ENCODE measurements around the gene MAGEB17. TPM values are rescaled to one million over a fixed set of nuclear protein-coding genes. Genes with fewer than 3 reads are reported as not detected.

MAGEB17 gene
- total RNA-seq, 1 donor from 2014 or later = not detected

- DNase-seq (ENCODE audit: low spot score) = no peak
- peak; percentile 43 for ATAC-seq
Measured at GRCh38 chrX:16205840-16206239, 38.6 kb downstream of the MAGEB17 start.

- DNase-seq (ENCODE audit: low spot score) = no peak
- ATAC-seq = no peak
Measured at GRCh38 chrX:16207634-16208033, 40.4 kb downstream of the MAGEB17 start.

- no peak for DNase-seq (ENCODE audit: low spot score)
- ATAC-seq = no peak
Measured at GRCh38 chrX:16208601-16209000, 41.3 kb downstream of the MAGEB17 start.

- DNase-seq (ENCODE audit: low spot score) (no peak), ATAC-seq (no peak)
Measured at GRCh38 chrX:16210061-16210460, 42.8 kb downstream of the MAGEB17 start.

GRCh38 chrX:16212024-16212423, 44.7 kb downstream of the MAGEB17 start:
- no peak for ATAC-seq
- DNase-seq (ENCODE audit: low spot score) = no peak

- DNase-seq (ENCODE audit: low spot score) (peak; percentile 45), ATAC-seq (peak; percentile 74)
Measured at GRCh38 chrX:16212436-16212835, 45.2 kb downstream of the MAGEB17 start.

- ATAC-seq (no peak), DNase-seq (ENCODE audit: low spot score) (no peak)
Measured at GRCh38 chrX:16213961-16214360, 46.7 kb downstream of the MAGEB17 start.

- ATAC-seq (no peak), DNase-seq (ENCODE audit: low spot score) (no peak)
Measured at GRCh38 chrX:16215660-16216059, 48.4 kb downstream of the MAGEB17 start.

Other genes with a start within 250 kb of the MAGEB17 start
- not detected for gene GRPR, start 43.9 kb upstream of the MAGEB17 start, total RNA-seq